Lower leg skin (tissue), 3 donors: ENCODE measurements around the gene CD34.

Source experiments
- POLR2A ChIP-seq, 2 donors: fragments of 450-650 bp; IDR thresholded peaks; one replicate each; pipeline ENCODE4 v1.6.1; 2016 to 2017; ENCODE audit warnings: antibody characterized with exemption in 2 of 2, mild to moderate bottlenecking in 1 of 2, moderate library complexity in 1 of 2
- TF ChIP-seq, protein P1 (sequence below), 3 donors: fragments of 450-650 bp; IDR thresholded peaks; one replicate each; pipeline ENCODE4 v1.5.1; 2016; ENCODE audit warnings: antibody characterized with exemption in 3 of 3, mild to moderate bottlenecking in 3 of 3, moderate library complexity in 2 of 3

DNA sequence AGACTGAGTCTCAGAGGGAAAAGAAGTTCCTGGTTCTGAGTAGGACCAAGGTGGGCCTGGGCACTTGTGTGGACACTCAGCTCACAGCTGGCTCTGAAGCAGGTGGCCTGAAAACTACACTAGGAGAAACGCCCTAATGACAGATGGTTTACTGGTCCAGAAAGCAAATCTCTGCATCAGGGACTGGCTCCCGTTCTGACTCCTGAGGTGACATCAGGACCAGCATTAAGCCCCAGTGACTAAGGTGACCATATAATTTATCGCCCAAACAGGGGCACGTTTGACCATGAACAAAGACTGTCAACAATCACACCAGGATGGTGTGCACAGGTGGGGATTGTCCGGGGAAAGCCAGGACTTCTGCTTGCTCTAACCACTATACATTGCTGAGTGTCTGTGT is 12.2 kb upstream of the CD34 start:
- TF ChIP-seq POLR2A (IDR thresholded peaks at IDR 0.05), result no peak
- TF ChIP-seq, protein P1, sequence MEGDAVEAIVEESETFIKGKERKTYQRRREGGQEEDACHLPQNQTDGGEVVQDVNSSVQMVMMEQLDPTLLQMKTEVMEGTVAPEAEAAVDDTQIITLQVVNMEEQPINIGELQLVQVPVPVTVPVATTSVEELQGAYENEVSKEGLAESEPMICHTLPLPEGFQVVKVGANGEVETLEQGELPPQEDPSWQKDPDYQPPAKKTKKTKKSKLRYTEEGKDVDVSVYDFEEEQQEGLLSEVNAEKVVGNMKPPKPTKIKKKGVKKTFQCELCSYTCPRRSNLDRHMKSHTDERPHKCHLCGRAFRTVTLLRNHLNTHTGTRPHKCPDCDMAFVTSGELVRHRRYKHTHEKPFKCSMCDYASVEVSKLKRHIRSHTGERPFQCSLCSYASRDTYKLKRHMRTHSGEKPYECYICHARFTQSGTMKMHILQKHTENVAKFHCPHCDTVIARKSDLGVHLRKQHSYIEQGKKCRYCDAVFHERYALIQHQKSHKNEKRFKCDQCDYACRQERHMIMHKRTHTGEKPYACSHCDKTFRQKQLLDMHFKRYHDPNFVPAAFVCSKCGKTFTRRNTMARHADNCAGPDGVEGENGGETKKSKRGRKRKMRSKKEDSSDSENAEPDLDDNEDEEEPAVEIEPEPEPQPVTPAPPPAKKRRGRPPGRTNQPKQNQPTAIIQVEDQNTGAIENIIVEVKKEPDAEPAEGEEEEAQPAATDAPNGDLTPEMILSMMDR (IDR thresholded peaks at IDR 0.05), result no peak
